Measurements from ENCODE around the gene PTX3. TPM values are rescaled to one million over a fixed set of nuclear protein-coding genes. Genes with fewer than 3 reads are reported as not detected.
A peak's percentile ranks its signal among the peaks of the same experiment; 100 is the strongest.

PTX3 gene
- polyA plus RNA-seq, 1 donor from 2014 or later: 0.57 TPM

DNA sequence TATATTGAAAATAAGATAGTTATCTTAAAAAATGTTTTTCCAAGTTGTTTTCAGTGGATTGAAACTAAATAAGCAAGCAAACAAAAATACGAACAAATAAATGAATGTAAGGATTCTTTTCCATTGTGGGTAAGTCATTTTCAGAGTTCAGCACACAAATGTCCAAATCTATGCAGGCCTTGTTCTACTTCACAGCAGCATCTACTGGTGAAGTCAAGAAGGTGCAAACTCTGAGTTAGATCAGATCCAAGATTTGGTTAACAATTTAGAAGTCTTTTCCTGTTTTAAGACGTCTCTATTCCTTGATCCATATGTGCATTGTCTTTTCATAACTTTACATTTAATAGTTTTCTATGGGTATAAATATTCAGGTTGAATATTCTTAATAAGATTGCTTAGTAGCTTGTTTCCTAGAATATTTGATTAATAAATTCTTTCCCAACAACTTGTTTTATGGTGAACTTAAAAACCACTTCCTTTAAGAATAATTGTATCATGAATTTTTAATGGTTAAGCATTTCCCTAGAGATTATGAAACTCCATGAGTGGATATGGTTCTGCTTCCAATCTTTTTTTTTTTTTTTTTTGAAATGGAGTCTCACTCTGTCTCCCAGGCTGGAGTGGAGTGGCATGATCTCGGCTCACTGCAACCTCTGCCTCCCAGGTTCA is 10.5 kb downstream of the PTX3 start:
- H3K9me2 ChIP-seq (ENCODE audit: insufficient read depth, low read length): no peaks in the 10 kb centered on the region
- H3K4me3 ChIP-seq (ENCODE audit: low read length): no peak overlapping the region
- H4K20me1 ChIP-seq (ENCODE audit: insufficient read depth): no peaks in the 10 kb centered on the region
- no peaks in the 10 kb centered on the region for H3K36me3 ChIP-seq (ENCODE audit: insufficient read depth, low read length)
- no peak overlapping the region for H3K9ac ChIP-seq (ENCODE audit: low read length)
- H3K79me2 ChIP-seq (replicated peaks; ENCODE audit: insufficient read depth, low read length): no peaks in the 10 kb centered on the region
- peak; percentile 38 for TF ChIP-seq RAD21 (conservative IDR thresholded peaks at IDR 0.05)
- no peak for TF ChIP-seq EZH2 (IDR thresholded peaks at IDR 0.05; ENCODE audit: borderline replicate concordance, insufficient read depth, low read length, poor library complexity, severe bottlenecking)
- no peak for TF ChIP-seq TAF1 (IDR thresholded peaks at IDR 0.05; ENCODE audit: low read depth)
- no peak for TF ChIP-seq EP300 (conservative IDR thresholded peaks at IDR 0.05; ENCODE audit: poor library complexity, severe bottlenecking)
- TF ChIP-seq MXI1 (conservative IDR thresholded peaks at IDR 0.05; ENCODE audit: poor library complexity, severe bottlenecking): no peak
- no peak for TF ChIP-seq POLR2AphosphoS5 (IDR thresholded peaks at IDR 0.05)
- TF ChIP-seq, protein P1, sequence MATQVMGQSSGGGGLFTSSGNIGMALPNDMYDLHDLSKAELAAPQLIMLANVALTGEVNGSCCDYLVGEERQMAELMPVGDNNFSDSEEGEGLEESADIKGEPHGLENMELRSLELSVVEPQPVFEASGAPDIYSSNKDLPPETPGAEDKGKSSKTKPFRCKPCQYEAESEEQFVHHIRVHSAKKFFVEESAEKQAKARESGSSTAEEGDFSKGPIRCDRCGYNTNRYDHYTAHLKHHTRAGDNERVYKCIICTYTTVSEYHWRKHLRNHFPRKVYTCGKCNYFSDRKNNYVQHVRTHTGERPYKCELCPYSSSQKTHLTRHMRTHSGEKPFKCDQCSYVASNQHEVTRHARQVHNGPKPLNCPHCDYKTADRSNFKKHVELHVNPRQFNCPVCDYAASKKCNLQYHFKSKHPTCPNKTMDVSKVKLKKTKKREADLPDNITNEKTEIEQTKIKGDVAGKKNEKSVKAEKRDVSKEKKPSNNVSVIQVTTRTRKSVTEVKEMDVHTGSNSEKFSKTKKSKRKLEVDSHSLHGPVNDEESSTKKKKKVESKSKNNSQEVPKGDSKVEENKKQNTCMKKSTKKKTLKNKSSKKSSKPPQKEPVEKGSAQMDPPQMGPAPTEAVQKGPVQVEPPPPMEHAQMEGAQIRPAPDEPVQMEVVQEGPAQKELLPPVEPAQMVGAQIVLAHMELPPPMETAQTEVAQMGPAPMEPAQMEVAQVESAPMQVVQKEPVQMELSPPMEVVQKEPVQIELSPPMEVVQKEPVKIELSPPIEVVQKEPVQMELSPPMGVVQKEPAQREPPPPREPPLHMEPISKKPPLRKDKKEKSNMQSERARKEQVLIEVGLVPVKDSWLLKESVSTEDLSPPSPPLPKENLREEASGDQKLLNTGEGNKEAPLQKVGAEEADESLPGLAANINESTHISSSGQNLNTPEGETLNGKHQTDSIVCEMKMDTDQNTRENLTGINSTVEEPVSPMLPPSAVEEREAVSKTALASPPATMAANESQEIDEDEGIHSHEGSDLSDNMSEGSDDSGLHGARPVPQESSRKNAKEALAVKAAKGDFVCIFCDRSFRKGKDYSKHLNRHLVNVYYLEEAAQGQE (IDR thresholded peaks at IDR 0.05; ENCODE audit: borderline replicate concordance): no peak
- TF ChIP-seq, protein P2, sequence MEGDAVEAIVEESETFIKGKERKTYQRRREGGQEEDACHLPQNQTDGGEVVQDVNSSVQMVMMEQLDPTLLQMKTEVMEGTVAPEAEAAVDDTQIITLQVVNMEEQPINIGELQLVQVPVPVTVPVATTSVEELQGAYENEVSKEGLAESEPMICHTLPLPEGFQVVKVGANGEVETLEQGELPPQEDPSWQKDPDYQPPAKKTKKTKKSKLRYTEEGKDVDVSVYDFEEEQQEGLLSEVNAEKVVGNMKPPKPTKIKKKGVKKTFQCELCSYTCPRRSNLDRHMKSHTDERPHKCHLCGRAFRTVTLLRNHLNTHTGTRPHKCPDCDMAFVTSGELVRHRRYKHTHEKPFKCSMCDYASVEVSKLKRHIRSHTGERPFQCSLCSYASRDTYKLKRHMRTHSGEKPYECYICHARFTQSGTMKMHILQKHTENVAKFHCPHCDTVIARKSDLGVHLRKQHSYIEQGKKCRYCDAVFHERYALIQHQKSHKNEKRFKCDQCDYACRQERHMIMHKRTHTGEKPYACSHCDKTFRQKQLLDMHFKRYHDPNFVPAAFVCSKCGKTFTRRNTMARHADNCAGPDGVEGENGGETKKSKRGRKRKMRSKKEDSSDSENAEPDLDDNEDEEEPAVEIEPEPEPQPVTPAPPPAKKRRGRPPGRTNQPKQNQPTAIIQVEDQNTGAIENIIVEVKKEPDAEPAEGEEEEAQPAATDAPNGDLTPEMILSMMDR (IDR thresholded peaks at IDR 0.05; ENCODE audit: poor library complexity, severe bottlenecking): peak; percentile 46
- peak; percentile 25 for TF ChIP-seq SMC3 (conservative IDR thresholded peaks at IDR 0.05; ENCODE audit: poor library complexity)
- H3K27me3 ChIP-seq (ENCODE audit: insufficient read depth, low read depth, low read length): no peaks in the 10 kb centered on the region
- no peaks in the 10 kb centered on the region for H3K9me3 ChIP-seq (ENCODE audit: low read length)
- H3F3A ChIP-seq (ENCODE audit: insufficient read depth, low read length, poor library complexity, severe bottlenecking): no peaks in the 10 kb centered on the region
- no peak overlapping the region for H3K27ac ChIP-seq (ENCODE audit: low read length)
- no peak overlapping the region for H3K4me2 ChIP-seq (ENCODE audit: low read length)
- H2AFZ ChIP-seq (ENCODE audit: low read depth, low read length): no peak overlapping the region

DNA sequence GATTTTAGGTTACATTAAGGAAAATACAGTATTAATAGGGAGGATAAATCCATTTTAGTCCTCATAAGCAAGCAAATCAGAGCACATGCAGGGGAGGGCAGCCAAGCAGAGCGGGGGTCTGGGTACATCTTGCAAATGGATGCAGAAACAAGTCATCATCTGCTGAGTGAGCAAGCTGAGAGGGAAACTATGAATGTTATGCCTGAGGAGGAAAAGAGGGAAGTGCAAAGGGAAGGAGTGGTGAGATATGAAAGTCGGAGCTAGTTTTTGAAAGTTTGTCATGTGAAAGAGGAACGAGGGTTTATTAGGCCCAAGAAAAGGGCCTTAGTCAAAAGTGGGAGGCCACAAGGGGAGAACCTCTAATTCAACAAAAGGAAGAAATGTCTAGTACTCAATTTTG is 15.4 kb downstream of the PTX3 start:
- TF ChIP-seq TAF1 (IDR thresholded peaks at IDR 0.05; ENCODE audit: low read depth) (no peak), EP300 (conservative IDR thresholded peaks at IDR 0.05; ENCODE audit: poor library complexity, severe bottlenecking) (no peak), MXI1 (conservative IDR thresholded peaks at IDR 0.05; ENCODE audit: poor library complexity, severe bottlenecking) (no peak), RAD21 (conservative IDR thresholded peaks at IDR 0.05) (no peak), POLR2AphosphoS5 (IDR thresholded peaks at IDR 0.05) (no peak), SMC3 (conservative IDR thresholded peaks at IDR 0.05; ENCODE audit: poor library complexity) (no peak), EZH2 (IDR thresholded peaks at IDR 0.05; ENCODE audit: borderline replicate concordance, insufficient read depth, low read length, poor library complexity, severe bottlenecking) (no peak)
- TF ChIP-seq, protein P2 (IDR thresholded peaks at IDR 0.05; ENCODE audit: poor library complexity, severe bottlenecking): no peak
- TF ChIP-seq, protein P1 (IDR thresholded peaks at IDR 0.05; ENCODE audit: borderline replicate concordance): no peak
- Histone ChIP-seq H3K9ac (ENCODE audit: low read length) (no peak overlapping the region), H3F3A (ENCODE audit: insufficient read depth, low read length, poor library complexity, severe bottlenecking) (no peaks in the 10 kb centered on the region), H3K27ac (ENCODE audit: low read length) (no peak overlapping the region), H3K9me3 (ENCODE audit: low read length) (no peaks in the 10 kb centered on the region), H3K27me3 (ENCODE audit: insufficient read depth, low read depth, low read length) (no peaks in the 10 kb centered on the region), H3K4me2 (ENCODE audit: low read length) (no peak overlapping the region), H3K36me3 (ENCODE audit: insufficient read depth, low read length) (no peaks in the 10 kb centered on the region), H4K20me1 (ENCODE audit: insufficient read depth) (no peaks in the 10 kb centered on the region), H3K9me2 (ENCODE audit: insufficient read depth, low read length) (no peaks in the 10 kb centered on the region), H3K4me3 (ENCODE audit: low read length) (no peak overlapping the region), H3K79me2 (replicated peaks; ENCODE audit: insufficient read depth, low read length) (no peaks in the 10 kb centered on the region), H2AFZ (ENCODE audit: low read depth, low read length) (no peak overlapping the region)

Measured in neural cell (in vitro differentiated cells).